ENCODE data around the gene JPT2.
A peak's percentile ranks its signal among the peaks of the same experiment; 100 is the strongest.
"Not testable (repeated sequence)": the region's sequence is repeated elsewhere in the genome, so short reads cannot be mapped to it uniquely, and the experiment has no call there.

JPT2 gene

GRCh38 chr16:1709356-1709755 is 31.3 kb downstream of the JPT2 start:
- no peak for DNase-seq

- DNase-seq: no peak
These were observed 32.9 kb downstream of the JPT2 start for GRCh38 chr16:1710811-1711507.

GRCh38 chr16:1712791-1713261 is 34.7 kb downstream of the JPT2 start:
- DNase-seq: no peak

GRCh38 chr16:1713331-1713730 is 35.3 kb downstream of the JPT2 start:
- no peak for DNase-seq

DNA sequence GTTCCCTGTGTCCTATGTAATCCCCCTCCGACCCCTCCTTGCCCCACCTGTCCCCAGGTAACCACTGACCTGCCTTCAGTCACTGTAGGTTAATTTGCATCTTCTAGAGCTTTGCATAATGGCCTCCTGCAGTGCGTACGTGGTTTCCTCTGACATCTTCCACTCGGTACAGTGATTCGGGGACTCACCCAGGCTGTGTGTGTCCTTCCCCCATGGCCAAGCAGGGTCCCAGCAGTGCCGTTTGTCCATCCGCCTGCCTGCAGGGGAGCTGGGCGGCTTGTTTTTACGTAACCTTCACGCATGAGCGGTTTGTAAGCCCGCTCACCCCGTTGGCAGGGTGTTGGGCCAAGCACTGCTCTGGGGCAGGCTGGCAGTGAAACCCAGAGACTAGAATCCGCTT is 35.9 kb downstream of the JPT2 start:
- DNase-seq: peak; percentile 61

DNA sequence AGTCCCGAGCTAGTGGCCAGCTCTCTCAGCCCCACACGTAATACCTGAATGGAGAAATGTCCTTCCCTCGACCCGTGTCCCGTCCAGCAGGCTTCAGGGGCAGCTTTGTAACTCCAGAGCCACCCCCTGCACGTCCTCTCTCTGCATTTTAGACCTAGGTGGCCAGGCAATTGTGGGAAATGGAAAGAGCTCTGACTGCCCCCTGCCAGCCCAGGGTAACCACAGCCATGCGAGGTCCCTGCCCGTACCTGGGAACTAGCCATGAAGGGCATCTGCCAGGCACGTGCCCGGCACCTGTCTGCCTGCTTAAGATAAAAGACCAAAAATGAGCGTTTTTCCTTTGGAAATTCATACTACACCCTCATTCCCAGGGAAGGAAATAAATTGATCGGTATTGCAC is 37.1 kb downstream of the JPT2 start:
- no peak for DNase-seq

DNA sequence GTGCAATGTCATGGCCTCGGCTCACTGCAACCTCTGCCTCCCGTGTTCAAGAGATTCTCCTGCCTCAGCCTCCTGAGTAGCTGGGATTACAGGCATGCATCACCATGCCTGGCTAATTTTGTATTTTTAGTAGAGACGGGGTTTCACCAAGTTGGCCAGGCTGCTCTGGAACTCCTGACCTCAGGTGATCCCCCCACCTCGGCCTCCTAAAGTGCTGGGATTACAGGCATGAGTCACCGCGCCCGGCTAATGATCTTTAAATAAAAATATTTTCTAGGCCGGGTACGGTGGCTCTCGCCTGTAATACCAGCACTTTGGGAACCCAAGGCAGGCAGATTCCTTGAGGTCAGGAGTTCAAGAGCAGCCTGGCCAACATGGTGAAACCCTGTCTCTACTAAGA is 40.2 kb downstream of the JPT2 start:
- DNase-seq: not testable (repeated sequence)

GRCh38 chr16:1719559-1720229 is 41.6 kb downstream of the JPT2 start:
- not testable (repeated sequence) for DNase-seq

- DNase-seq: no peak
These were observed 43.3 kb downstream of the JPT2 start for GRCh38 chr16:1721372-1721771.

- peak; percentile 67 for DNase-seq
These were observed 45.5 kb downstream of the JPT2 start for GRCh38 chr16:1723450-1724147.

GRCh38 chr16:1724491-1724890 is 46.4 kb downstream of the JPT2 start:
- no peak for DNase-seq

GRCh38 chr16:1726661-1727502 is 48.8 kb downstream of the JPT2 start:
- no peak for DNase-seq

- DNase-seq: no peak
These were observed 49.9 kb downstream of the JPT2 start for GRCh38 chr16:1727651-1728624.

DNA sequence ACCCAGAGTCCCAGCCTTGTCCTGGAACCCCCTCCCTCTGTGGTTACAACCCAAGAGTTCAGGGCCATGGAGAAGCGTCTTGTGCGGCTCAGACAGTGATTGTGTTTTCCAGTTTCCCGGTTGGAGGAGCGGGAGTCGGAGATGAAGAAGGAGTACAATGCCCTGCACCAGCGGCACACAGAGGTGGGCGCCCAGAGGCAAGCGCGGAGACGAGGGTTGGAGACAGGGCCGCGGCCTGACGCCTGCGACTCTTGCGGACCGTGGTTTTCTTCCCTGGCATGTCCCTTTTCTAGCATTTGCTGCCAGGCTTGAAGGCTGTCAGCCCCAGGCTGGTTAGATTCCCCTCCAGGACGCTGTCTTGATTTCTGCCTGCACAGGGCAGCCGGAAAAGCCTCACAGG is 50.9 kb downstream of the JPT2 start:
- no peak for DNase-seq

GRCh38 chr16:1729445-1729844 is 51.4 kb downstream of the JPT2 start:
- DNase-seq: no peak

DNA sequence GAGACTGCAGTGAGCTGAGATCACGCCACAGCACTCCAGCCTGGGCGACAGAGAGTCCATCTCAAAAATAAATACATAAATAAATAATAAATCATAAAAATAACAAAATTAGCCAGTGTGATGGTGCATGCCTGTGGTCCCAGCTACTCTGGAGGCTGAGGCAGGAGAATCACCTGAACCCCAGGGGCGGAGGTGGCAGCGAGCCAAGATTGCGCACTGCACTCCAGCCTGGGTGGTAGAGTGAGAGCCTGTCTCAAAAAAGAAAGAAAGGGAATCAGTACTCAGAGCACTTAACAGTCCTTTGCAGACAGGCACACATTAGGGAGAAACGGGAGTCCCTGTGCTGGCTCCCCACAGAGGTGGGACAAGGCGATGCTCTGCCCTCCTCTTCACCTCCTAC is 53.0 kb downstream of the JPT2 start:
- DNase-seq: no peak

- DNase-seq: no peak
These were observed 53.5 kb downstream of the JPT2 start for GRCh38 chr16:1731603-1732002.

- DNase-seq: no peak
These were observed 54.0 kb downstream of the JPT2 start for GRCh38 chr16:1732071-1732470.

GRCh38 chr16:1732551-1732987 is 54.5 kb downstream of the JPT2 start:
- not testable (repeated sequence) for DNase-seq

DNA sequence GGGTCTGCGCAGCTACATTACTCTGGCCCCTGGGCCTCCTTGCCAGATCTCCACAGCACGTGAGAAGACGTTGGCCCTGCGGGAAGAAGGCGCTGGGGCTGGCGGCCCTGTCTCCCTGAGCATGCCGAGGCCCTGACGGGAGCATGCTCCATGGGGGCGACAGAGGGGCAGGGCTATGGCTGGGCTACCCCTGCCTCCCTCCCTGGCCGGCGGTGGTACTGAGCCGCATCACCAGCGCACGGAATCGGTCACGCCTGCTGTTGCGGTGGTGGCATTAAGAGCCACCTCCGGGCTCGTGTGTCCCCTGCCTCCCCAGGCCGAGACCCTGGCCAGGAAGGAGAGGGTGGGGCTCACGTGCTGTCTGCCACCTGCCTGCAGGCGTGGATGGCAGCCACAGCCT is 56.0 kb downstream of the JPT2 start:
- DNase-seq: no peak

- no peak for DNase-seq
These were observed 56.7 kb downstream of the JPT2 start for GRCh38 chr16:1734816-1735215.

DNA sequence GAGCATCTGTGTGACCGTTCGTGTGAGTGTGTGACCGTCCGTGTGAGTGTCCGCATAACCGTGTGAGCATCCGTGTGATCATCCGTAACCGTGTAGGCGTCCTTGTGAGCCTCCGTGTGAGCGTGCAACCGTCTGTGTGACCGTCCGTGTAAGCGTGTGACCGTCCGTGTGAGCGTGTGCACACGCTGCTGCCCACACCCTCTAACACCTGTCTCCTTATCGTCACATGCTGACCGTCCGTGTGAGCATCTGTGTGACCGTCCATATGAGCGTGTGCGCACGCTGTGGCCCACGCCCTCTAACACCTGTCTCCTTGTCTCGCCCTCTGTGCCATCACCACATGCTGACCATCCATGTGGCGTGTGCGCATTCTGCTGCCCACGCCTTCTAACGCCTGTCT is 62.2 kb downstream of the JPT2 start:
- DNase-seq: no peak

All from eye (tissue), 1 donor.